ENCODE data around the gene GOLT1A. TPM values are rescaled to one million over a fixed set of nuclear protein-coding genes. Genes with fewer than 3 reads are reported as not detected.

Gene GOLT1A
- total and polyA plus RNA-seq, 2 donors (not counting 1 experiment from before 2014, with no cell fraction given) = not detected

GRCh38 chr1:204155881-204156280, 57.9 kb downstream of the GOLT1A start:
- no peak for TF ChIP-seq EZH2 (IDR thresholded peaks at IDR 0.05; ENCODE audit: borderline replicate concordance, insufficient read depth, low read depth, low read length, poor library complexity, severe bottlenecking)
- no peak for TF ChIP-seq CTCF (IDR thresholded peaks at IDR 0.05)
- peaks cover 12 to 13% of the 10 kb centered on the region in 2 donors for H3K4me1 ChIP-seq (ENCODE audit: control insufficient read depth in 2 of 2, insufficient read depth in 2 of 2, low read length in 2 of 2)
- no peaks in the 10 kb centered on the region for H3K36me3 ChIP-seq (replicated peaks in 1 of 2; ENCODE audit: control extremely low read depth in 1 of 2, control insufficient read depth in 1 of 2, extremely low read depth in 1 of 2, insufficient read depth in 2 of 2, low read length in 1 of 2)
- ChIA-PET POLR2A (no interaction called here), CTCF (interaction anchor here (0.7 kb wide), 1 partner anchor 434 kb away, joined by 3 read pairs; no protein-coding TSS in a partner anchor)
- intact Hi-C loops (cut with micrococcal nuclease) = no loop called here
- H3K4me3 Mint-ChIP-seq = no peak overlapping the region
- no peak overlapping the region for H3K4me3 ChIP-seq (ENCODE audit: control extremely low read depth in 1 of 5, extremely low read depth in 1 of 5, insufficient read depth in 1 of 5, low read depth in 2 of 5, low read length in 4 of 5)
- ATAC-seq (ENCODE audit: low read depth) (no peak), DNase-seq (no peak)
- peaks cover 7% of the 10 kb centered on the region for H3K4me1 Mint-ChIP-seq
- H4K20me1 ChIP-seq (ENCODE audit: control insufficient read depth, insufficient read depth, low read length, poor library complexity, severe bottlenecking) = no peaks in the 10 kb centered on the region
- no peak overlapping the region for H3K9ac ChIP-seq (ENCODE audit: low read length)
- H3K27ac ChIP-seq (ENCODE audit: low read length in 2 of 2) = no peak overlapping the region
- no peak overlapping the region for H3K27ac Mint-ChIP-seq
- H3K27me3 Mint-ChIP-seq = peaks cover 56% of the 10 kb centered on the region
- WGBS (ENCODE audit: insufficient coverage) = 87% methylated on average over 6 of the region's 10 CpGs
- H3K9me3 ChIP-seq (ENCODE audit: control extremely low read depth in 1 of 3, control insufficient read depth in 2 of 3, insufficient read depth in 1 of 3, low read length in 2 of 3) = peaks cover 0 to 3% (median 0%) of the 10 kb centered on the region in 3 donors
- no peak overlapping the region for H2AFZ ChIP-seq (ENCODE audit: insufficient read depth, low read depth, low read length, poor library complexity, severe bottlenecking)
- no peaks in the 10 kb centered on the region for H3K79me2 ChIP-seq (ENCODE audit: control insufficient read depth, insufficient read depth, low read length)
- peaks cover 0 to 26% (median 6%) of the 10 kb centered on the region in 4 experiments for H3K27me3 ChIP-seq (replicated peaks in 1 of 4; ENCODE audit: control extremely low read depth in 1 of 4, control insufficient read depth in 3 of 4, insufficient read depth in 4 of 4, low read length in 3 of 4)
- H3K4me2 ChIP-seq (replicated peaks; ENCODE audit: low read depth, low read length, poor library complexity, severe bottlenecking) = no peak overlapping the region
- H3K9me3 Mint-ChIP-seq (ENCODE audit: insufficient read depth) = no peaks in the 10 kb centered on the region

GRCh38 chr1:204154568-204155255, 59.1 kb downstream of the GOLT1A start:
- peaks cover 12 to 14% of the 10 kb centered on the region in 2 donors for H3K4me1 ChIP-seq (ENCODE audit: control insufficient read depth in 2 of 2, insufficient read depth in 2 of 2, low read length in 2 of 2)
- H2AFZ ChIP-seq (ENCODE audit: insufficient read depth, low read depth, low read length, poor library complexity, severe bottlenecking) = no peak overlapping the region
- H3K27me3 Mint-ChIP-seq = peaks cover 55% of the 10 kb centered on the region
- no peaks in the 10 kb centered on the region for H4K20me1 ChIP-seq (ENCODE audit: control insufficient read depth, insufficient read depth, low read length, poor library complexity, severe bottlenecking)
- intact Hi-C loops (cut with micrococcal nuclease) = no loop called here
- no peak overlapping the region for H3K27ac Mint-ChIP-seq
- ATAC-seq (ENCODE audit: low read depth) = no peak
- peaks cover 8% of the 10 kb centered on the region for H3K4me1 Mint-ChIP-seq
- peaks cover 0 to 27% (median 7%) of the 10 kb centered on the region in 4 experiments for H3K27me3 ChIP-seq (replicated peaks in 1 of 4; ENCODE audit: control extremely low read depth in 1 of 4, control insufficient read depth in 3 of 4, insufficient read depth in 4 of 4, low read length in 3 of 4)
- H3K9me3 Mint-ChIP-seq (ENCODE audit: insufficient read depth) = no peaks in the 10 kb centered on the region
- H3K9ac ChIP-seq (ENCODE audit: low read length) = no peak overlapping the region
- H3K27ac ChIP-seq (ENCODE audit: low read length in 2 of 2) = no peak overlapping the region
- POLR2A ChIA-PET = no interaction called here
- TF ChIP-seq EZH2 (IDR thresholded peaks at IDR 0.05; ENCODE audit: borderline replicate concordance, insufficient read depth, low read depth, low read length, poor library complexity, severe bottlenecking) (no peak), CTCF (IDR thresholded peaks at IDR 0.05) (no peak)
- no peaks in the 10 kb centered on the region for H3K36me3 ChIP-seq (replicated peaks in 1 of 2; ENCODE audit: control extremely low read depth in 1 of 2, control insufficient read depth in 1 of 2, extremely low read depth in 1 of 2, insufficient read depth in 2 of 2, low read length in 1 of 2)
- H3K4me3 ChIP-seq (ENCODE audit: control extremely low read depth in 1 of 5, extremely low read depth in 1 of 5, insufficient read depth in 1 of 5, low read depth in 2 of 5, low read length in 4 of 5) = no peak overlapping the region
- WGBS (ENCODE audit: insufficient coverage) = 98% methylated on average over 12 of the region's 15 CpGs
- DNase-seq = no peak
- H3K79me2 ChIP-seq (ENCODE audit: control insufficient read depth, insufficient read depth, low read length) = no peaks in the 10 kb centered on the region
- H3K9me3 ChIP-seq (ENCODE audit: control extremely low read depth in 1 of 3, control insufficient read depth in 2 of 3, insufficient read depth in 1 of 3, low read length in 2 of 3) = peaks cover 0 to 3% (median 0%) of the 10 kb centered on the region in 3 donors
- H3K4me2 ChIP-seq (replicated peaks; ENCODE audit: low read depth, low read length, poor library complexity, severe bottlenecking) = no peak overlapping the region
- CTCF ChIA-PET = interaction anchor here (1.4 to 1.5 kb wide), 3 partner anchors 8 to 244 kb away, joined by 3 to 6 read pairs (median 4); no protein-coding TSS in a partner anchor
- H3K4me3 Mint-ChIP-seq = peak overlapping the region; percentile 13
